Epithelial cell of proximal tubule (primary cell): ENCODE measurements around the gene TMEM145. TPM values are rescaled to one million over a fixed set of nuclear protein-coding genes. Genes with fewer than 3 reads are reported as not detected.
A peak's percentile ranks its signal among the peaks of the same experiment; 100 is the strongest.

Experiments
- DNase-seq: peaks from one replicate; pipeline ENCODE4 v3.0.0-alpha.2; 2011; ENCODE audit warnings: low read depth
- H3K4me3 ChIP-seq: 2 replicates; pipeline ENCODE4 v1.5.1; 2011; ENCODE audit warnings: low read depth, mild to moderate bottlenecking, low read length
- CTCF ChIP-seq: conservative IDR thresholded peaks from 2 replicates; pipeline ENCODE4 v1.5.1; 2012; ENCODE audit warnings: low read depth, mild to moderate bottlenecking, low read length
- total RNA-seq: library from RNA; depleted of rRNA; stranded (reverse); fragments of >200 nt; gene quantifications from 2 replicates; pipeline ENCODE4 v1.2.3, GENCODE V29; 2015

Gene TMEM145
- total RNA-seq, 1 donor from 2014 or later: 0.63 TPM

GRCh38 chr19:42281827-42282762, 31.0 kb upstream of the TMEM145 start:
- H3K4me3 ChIP-seq: peak overlapping the region; percentile 71
- no peak for TF ChIP-seq CTCF
- DNase-seq: no peak

GRCh38 chr19:42282819-42283187, 30.3 kb upstream of the TMEM145 start:
- H3K4me3 ChIP-seq: peak overlapping the region; percentile 53
- DNase-seq: no peak
- TF ChIP-seq CTCF: no peak

- no peak for DNase-seq
- peak overlapping the region; percentile 53 for H3K4me3 ChIP-seq
- no peak for TF ChIP-seq CTCF
Measured at GRCh38 chr19:42283188-42284065, 29.7 kb upstream of the TMEM145 start.

- DNase-seq: no peak
- H3K4me3 ChIP-seq: peak overlapping the region; percentile 26
Measured at GRCh38 chr19:42284066-42284501, 29.0 kb upstream of the TMEM145 start.

GRCh38 chr19:42284591-42285341, 28.3 kb upstream of the TMEM145 start:
- TF ChIP-seq CTCF: no peak
- DNase-seq: no peak
- peak overlapping the region; percentile 76 for H3K4me3 ChIP-seq

More at GRCh38 chr19:42284066-42284501, 29.0 kb upstream of the TMEM145 start:
- TF ChIP-seq CTCF: no peak

- H3K4me3 ChIP-seq: peak overlapping the region; percentile 76
- DNase-seq: no peak
- no peak for TF ChIP-seq CTCF
Measured at GRCh38 chr19:42285541-42285941, 27.6 kb upstream of the TMEM145 start.
